Activated CD8-positive, alpha-beta T cell treated with anti-CD3 and anti-CD28 coated beads for 36 hours (primary cell): ENCODE results near the gene KCP. TPM values are rescaled to one million over a fixed set of nuclear protein-coding genes. Genes with fewer than 3 reads are reported as not detected.

ENCODE experiments used
- ATAC-seq: fragments of 200-7000 bp; cut with Tn5 transposase; one replicate; pipeline ENCODE4 v1.10.0; 2021; ENCODE audit warnings: mild to moderate bottlenecking, moderate library complexity
- CTCF ChIA-PET: fragments of 350-600 bp; sonication (Branson Sonifier 250); formaldehyde crosslinking; loops from one replicate; lab custom pipeline; 2021; ENCODE audit warnings: antibody characterized with exemption; lab: Charles Lee
- POLR2A ChIA-PET: fragments of 350-600 bp; sonication (Branson Sonifier 250); formaldehyde crosslinking; loops from one replicate; lab custom pipeline; 2021; ENCODE audit warnings: antibody characterized with exemption; lab: Charles Lee
- DNase-seq: peaks from one replicate; pipeline ENCODE4 v3.0.0-alpha.2; 2020
- H3K27ac Mint-ChIP-seq: one replicate; pipeline ENCODE4 v1.8.0; 2021; ENCODE audit warnings: mild to moderate bottlenecking, mixed read lengths
- H3K27me3 Mint-ChIP-seq: one replicate; pipeline ENCODE4 v1.8.0; 2021; ENCODE audit warnings: mixed read lengths
- H3K36me3 Mint-ChIP-seq: one replicate; pipeline ENCODE4 v1.8.0; 2021; ENCODE audit warnings: low read depth, mixed read lengths
- H3K4me1 Mint-ChIP-seq: one replicate; pipeline ENCODE4 v1.8.0; 2021; ENCODE audit warnings: low read depth, mixed read lengths
- H3K4me3 Mint-ChIP-seq: one replicate; pipeline ENCODE4 v1.8.0; 2021; ENCODE audit warnings: mild to moderate bottlenecking, moderate library complexity, mixed read lengths
- H3K9me3 Mint-ChIP-seq: one replicate; pipeline ENCODE4 v1.8.0; 2021; ENCODE audit warnings: mixed read lengths
- CTCF ChIP-seq: fragments of 200-600 bp; IDR thresholded peaks from one replicate; pipeline ENCODE4 v1.8.0; 2022; ENCODE audit warnings: antibody characterized with exemption, mild to moderate bottlenecking
- intact Hi-C: fragments of 100-400 bp; cut with micrococcal nuclease; formaldehyde crosslinking; loops from one replicate; pipeline ENCODE4 v1.10.0; 2022
- total RNA-seq, 2 experiments: library from RNA; stranded (reverse); gene quantifications; one replicate each; pipeline ENCODE4 v1.2.3, GENCODE V29; 2021

KCP gene
- not detected for total RNA-seq

- H3K27me3 Mint-ChIP-seq = peaks cover 42% of the 10 kb centered on the region
- TF ChIP-seq CTCF = no peak
- no peak within 1 kb of the TSS for H3K4me3 Mint-ChIP-seq
- POLR2A ChIA-PET = no interaction called here
- DNase-seq (no peak), ATAC-seq (no peak)
- CTCF ChIA-PET = interaction anchor here (2.3 kb wide), 1 partner anchor 181 kb away, joined by 13 read pairs; no protein-coding TSS in a partner anchor
- intact Hi-C loops = no loop called here
- H3K4me1 Mint-ChIP-seq = peaks cover 6% of the 10 kb centered on the region
- H3K36me3 Mint-ChIP-seq = no peaks in the 10 kb centered on the region
- H3K9me3 Mint-ChIP-seq = no peaks in the 10 kb centered on the region
- no peak within 1 kb of the TSS for H3K27ac Mint-ChIP-seq
These were observed at the start of gene KCP for GRCh38 chr7:128910569-128910945. KCP (minus strand) TSS chr7:128910709; CDS start chr7:128910676, 33 bp downstream.

- CTCF ChIA-PET = interaction anchor here (0.5 kb wide), 1 partner anchor 14 kb away, joined by 3 read pairs; no protein-coding TSS in a partner anchor
- intact Hi-C loops = no loop called here
- Mint-ChIP-seq H3K9me3 (no peaks in the 10 kb centered on the region), H3K27me3 (no peaks in the 10 kb centered on the region), H3K36me3 (peaks cover 42% of the 10 kb centered on the region), H3K4me1 (peaks cover 40% of the 10 kb centered on the region), H3K4me3 (no peak overlapping the region), H3K27ac (peak overlapping the region; percentile 41)
- POLR2A ChIA-PET = interaction anchor here (0.9 to 1.1 kb wide), 2 partner anchors 78 to 133 kb away, joined by 3 read pairs; no protein-coding TSS in a partner anchor
- ATAC-seq = peak; percentile 6
- TF ChIP-seq CTCF = no peak
- no peak for DNase-seq
These were observed 48.8 kb upstream of the KCP start for GRCh38 chr7:128959296-128959695.

GRCh38 chr7:128955981-128956380 lies 45.5 kb upstream of the KCP start:
- POLR2A ChIA-PET = interaction anchor here (1.1 kb wide), 2 partner anchors 53 to 98 kb away, joined by 3 to 4 read pairs; no protein-coding TSS in a partner anchor

GRCh38 chr7:128954830-128955802 lies 44.6 kb upstream of the KCP start:
- ChIA-PET POLR2A (no interaction called here), CTCF (interaction anchor here (3.1 kb wide), 1 partner anchor 136 kb away, joined by 10 read pairs; no protein-coding TSS in a partner anchor)
- peaks cover 17% of the 10 kb centered on the region for H3K4me1 Mint-ChIP-seq
- H3K4me3 Mint-ChIP-seq = no peak overlapping the region
- peak overlapping the region; percentile 34 for H3K27ac Mint-ChIP-seq
- DNase-seq (no peak), ATAC-seq (no peak)
- no peaks in the 10 kb centered on the region for H3K9me3 Mint-ChIP-seq
- no peaks in the 10 kb centered on the region for H3K27me3 Mint-ChIP-seq
- intact Hi-C loops = no loop called here
- H3K36me3 Mint-ChIP-seq = peaks cover 34% of the 10 kb centered on the region
- TF ChIP-seq CTCF = no peak

More at GRCh38 chr7:128955981-128956380, 45.5 kb upstream of the KCP start:
- no peak for TF ChIP-seq CTCF
- DNase-seq = no peak
- ATAC-seq = no peak
- Mint-ChIP-seq H3K4me1 (peaks cover 17% of the 10 kb centered on the region), H3K36me3 (peaks cover 36% of the 10 kb centered on the region), H3K27ac (no peak overlapping the region), H3K27me3 (no peaks in the 10 kb centered on the region), H3K4me3 (no peak overlapping the region), H3K9me3 (no peaks in the 10 kb centered on the region)
- intact Hi-C loops = no loop called here
- CTCF ChIA-PET = interaction anchor here (0.9 to 3.1 kb wide), 4 partner anchors 9 to 135 kb away, joined by 3 to 10 read pairs (median 4); no protein-coding TSS in a partner anchor
